Measurements from ENCODE around the gene EEF1AKMT1.

Gene EEF1AKMT1

GRCh38 chr13:20740021-20740420 is 33.7 kb downstream of the EEF1AKMT1 start:
- Histone ChIP-seq H3K27me3 (ENCODE audit: control insufficient read depth, insufficient read depth, low read length) (no peaks in the 10 kb centered on the region), H3K27ac (ENCODE audit: low read depth, low read length) (no peak overlapping the region), H3K4me3 (ENCODE audit: low read depth, low read length) (no peak overlapping the region), H3K9me3 (ENCODE audit: control insufficient read depth, insufficient read depth, low read length) (no peaks in the 10 kb centered on the region), H3K36me3 (ENCODE audit: control insufficient read depth, insufficient read depth, low read length) (no peaks in the 10 kb centered on the region), H3K9ac (ENCODE audit: low read depth, low read length) (no peak overlapping the region), H3K4me1 (ENCODE audit: control insufficient read depth, insufficient read depth, low read length) (no peaks in the 10 kb centered on the region)

GRCh38 chr13:20738616-20739015 is 35.1 kb downstream of the EEF1AKMT1 start:
- H3K9ac ChIP-seq (ENCODE audit: low read depth, low read length) = no peak overlapping the region
- H3K4me3 ChIP-seq (ENCODE audit: low read depth, low read length) = no peak overlapping the region
- H3K27ac ChIP-seq (ENCODE audit: low read depth, low read length) = no peak overlapping the region
- H3K4me1 ChIP-seq (ENCODE audit: control insufficient read depth, insufficient read depth, low read length) = no peaks in the 10 kb centered on the region
- no peaks in the 10 kb centered on the region for H3K36me3 ChIP-seq (ENCODE audit: control insufficient read depth, insufficient read depth, low read length)
- no peaks in the 10 kb centered on the region for H3K27me3 ChIP-seq (ENCODE audit: control insufficient read depth, insufficient read depth, low read length)
- no peaks in the 10 kb centered on the region for H3K9me3 ChIP-seq (ENCODE audit: control insufficient read depth, insufficient read depth, low read length)

DNA sequence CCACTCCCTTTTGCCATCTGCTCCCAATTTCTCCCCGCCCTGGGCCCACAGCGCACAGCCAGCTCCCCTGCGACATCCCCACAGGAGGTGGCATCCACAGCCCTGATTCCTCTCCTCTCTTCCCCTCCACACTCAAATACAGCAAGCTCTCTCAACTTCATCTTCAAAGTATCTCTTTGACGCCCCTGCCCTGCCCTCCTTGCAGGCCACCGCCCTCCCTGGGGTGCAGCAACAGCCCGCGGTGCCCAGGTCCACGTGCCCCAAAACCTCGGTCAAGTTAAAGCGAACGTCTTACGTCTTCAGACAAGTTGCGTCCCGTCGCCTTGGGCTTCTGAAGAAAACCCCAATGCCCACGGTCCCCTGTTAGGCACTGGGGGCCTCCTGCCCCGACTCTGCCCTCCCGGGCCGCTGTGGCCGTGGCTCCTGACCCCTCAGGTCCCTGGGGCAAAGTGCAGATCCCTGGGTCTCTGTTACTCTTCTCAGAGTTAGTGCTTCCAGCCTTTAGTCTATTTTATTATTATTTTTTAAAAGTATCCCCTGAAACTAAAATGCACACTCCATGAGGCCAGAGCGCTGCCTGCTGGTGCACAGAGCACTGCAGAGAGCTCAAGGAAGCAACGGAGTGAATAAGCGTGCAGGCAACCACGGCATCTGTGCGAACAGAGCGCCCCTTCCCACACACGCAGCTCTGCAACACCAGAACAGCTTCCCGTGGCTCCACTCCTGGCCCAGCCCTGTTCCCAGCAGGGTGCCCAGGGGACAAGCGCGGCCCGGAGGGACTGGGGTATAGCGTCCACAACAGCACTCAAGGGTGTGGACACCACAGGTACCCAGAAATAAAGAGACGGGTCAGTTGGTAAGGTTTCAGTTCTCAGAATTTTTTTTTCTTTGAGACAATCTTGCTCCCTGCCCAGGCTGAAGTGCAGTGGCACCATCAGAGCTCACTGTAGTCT is 43.9 kb downstream of the EEF1AKMT1 start:
- Histone ChIP-seq H3K4me1 (ENCODE audit: control insufficient read depth, insufficient read depth, low read length) (no peaks in the 10 kb centered on the region), H3K9ac (ENCODE audit: low read depth, low read length) (no peak overlapping the region), H3K27me3 (ENCODE audit: control insufficient read depth, insufficient read depth, low read length) (no peaks in the 10 kb centered on the region), H3K9me3 (ENCODE audit: control insufficient read depth, insufficient read depth, low read length) (no peaks in the 10 kb centered on the region), H3K36me3 (ENCODE audit: control insufficient read depth, insufficient read depth, low read length) (no peaks in the 10 kb centered on the region), H3K27ac (ENCODE audit: low read depth, low read length) (no peak overlapping the region), H3K4me3 (ENCODE audit: low read depth, low read length) (no peak overlapping the region)

DNA sequence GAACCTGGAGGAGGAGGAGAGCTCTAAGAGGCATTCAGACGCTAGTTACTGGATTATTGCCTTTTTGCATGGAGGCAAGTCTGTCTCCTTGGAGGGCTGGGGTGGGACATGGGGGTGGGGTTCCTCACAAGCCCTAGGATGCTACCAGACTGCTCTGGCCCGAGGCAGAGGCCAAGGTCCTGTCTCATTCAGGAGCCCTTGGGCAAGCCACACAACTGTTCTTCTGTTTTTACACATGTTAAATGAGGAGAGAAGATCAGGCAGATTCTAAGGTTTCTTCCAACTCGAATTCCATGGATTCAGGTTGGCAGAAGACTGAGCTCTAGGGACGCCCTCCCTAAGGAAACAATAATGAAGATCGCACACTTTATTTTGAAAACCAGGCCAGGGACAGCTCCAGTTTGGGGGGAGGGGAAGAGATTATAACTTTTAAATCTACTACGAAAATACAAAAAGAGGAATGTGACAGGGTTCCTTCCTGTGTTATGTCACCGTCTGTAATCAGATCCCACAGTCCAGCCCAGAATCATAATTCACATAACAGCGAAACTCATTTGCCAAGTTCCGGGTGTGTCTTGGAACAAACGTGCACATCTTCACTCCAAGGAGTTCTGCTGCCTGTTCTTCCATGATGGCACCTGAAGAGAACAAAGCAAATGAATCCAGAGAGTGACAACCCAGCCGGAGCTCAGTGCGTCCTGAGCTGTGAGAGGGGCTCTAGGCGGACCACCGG is 45.0 kb downstream of the EEF1AKMT1 start:
- Histone ChIP-seq H3K27ac (ENCODE audit: low read depth, low read length) (no peak overlapping the region), H3K9me3 (ENCODE audit: control insufficient read depth, insufficient read depth, low read length) (no peaks in the 10 kb centered on the region), H3K4me3 (ENCODE audit: low read depth, low read length) (no peak overlapping the region), H3K9ac (ENCODE audit: low read depth, low read length) (no peak overlapping the region), H3K36me3 (ENCODE audit: control insufficient read depth, insufficient read depth, low read length) (no peaks in the 10 kb centered on the region), H3K4me1 (ENCODE audit: control insufficient read depth, insufficient read depth, low read length) (no peaks in the 10 kb centered on the region), H3K27me3 (ENCODE audit: control insufficient read depth, insufficient read depth, low read length) (no peaks in the 10 kb centered on the region)

DNA sequence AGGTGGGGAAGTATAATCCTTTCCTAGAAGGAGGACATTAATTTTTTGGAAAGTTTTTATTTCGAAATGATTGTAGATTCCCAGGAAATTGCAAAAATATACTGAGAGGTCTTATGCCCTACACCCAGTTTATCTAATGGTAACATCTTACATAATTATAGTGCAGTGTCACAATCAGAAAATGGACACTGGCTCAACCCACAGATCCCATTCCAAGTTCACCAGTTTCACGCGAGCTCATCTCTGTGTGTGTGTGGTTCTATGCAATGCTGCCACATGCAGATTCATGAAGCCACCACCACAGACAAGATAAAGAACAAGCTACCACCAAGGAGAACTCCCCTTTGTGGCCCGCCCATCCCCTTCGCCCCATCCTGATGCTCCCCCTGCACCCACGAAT is 45.9 kb downstream of the EEF1AKMT1 start:
- no peak overlapping the region for H3K9ac ChIP-seq (ENCODE audit: low read depth, low read length)
- no peak overlapping the region for H3K4me3 ChIP-seq (ENCODE audit: low read depth, low read length)
- no peaks in the 10 kb centered on the region for H3K36me3 ChIP-seq (ENCODE audit: control insufficient read depth, insufficient read depth, low read length)
- peaks cover 5% of the 10 kb centered on the region for H3K27me3 ChIP-seq (ENCODE audit: control insufficient read depth, insufficient read depth, low read length)
- H3K27ac ChIP-seq (ENCODE audit: low read depth, low read length) = no peak overlapping the region
- no peaks in the 10 kb centered on the region for H3K4me1 ChIP-seq (ENCODE audit: control insufficient read depth, insufficient read depth, low read length)
- no peaks in the 10 kb centered on the region for H3K9me3 ChIP-seq (ENCODE audit: control insufficient read depth, insufficient read depth, low read length)

- H3K36me3 ChIP-seq (ENCODE audit: control insufficient read depth, insufficient read depth, low read length) = no peaks in the 10 kb centered on the region
- peaks cover 31% of the 10 kb centered on the region for H3K27me3 ChIP-seq (ENCODE audit: control insufficient read depth, insufficient read depth, low read length)
- peak overlapping the region; percentile 31; the same call in 1 of the 2 replicates for H3K9ac ChIP-seq (ENCODE audit: low read depth, low read length)
- H3K9me3 ChIP-seq (ENCODE audit: control insufficient read depth, insufficient read depth, low read length) = no peaks in the 10 kb centered on the region
- H3K4me3 ChIP-seq (ENCODE audit: low read depth, low read length) = peak overlapping the region; percentile 62
- no peak overlapping the region for H3K27ac ChIP-seq (ENCODE audit: low read depth, low read length)
- peaks cover 5% of the 10 kb centered on the region; the same call in 1 of the 2 replicates for H3K4me1 ChIP-seq (ENCODE audit: control insufficient read depth, insufficient read depth, low read length)
These were observed 52.1 kb downstream of the EEF1AKMT1 start for GRCh38 chr13:20721454-20722357.

GRCh38 chr13:20721058-20721453 is 52.7 kb downstream of the EEF1AKMT1 start:
- Histone ChIP-seq H3K27ac (ENCODE audit: low read depth, low read length) (no peak overlapping the region), H3K9ac (ENCODE audit: low read depth, low read length) (no peak overlapping the region), H3K4me1 (ENCODE audit: control insufficient read depth, insufficient read depth, low read length) (peaks cover 5% of the 10 kb centered on the region; the same call in 1 of the 2 replicates), H3K27me3 (ENCODE audit: control insufficient read depth, insufficient read depth, low read length) (peaks cover 31% of the 10 kb centered on the region), H3K36me3 (ENCODE audit: control insufficient read depth, insufficient read depth, low read length) (no peaks in the 10 kb centered on the region), H3K9me3 (ENCODE audit: control insufficient read depth, insufficient read depth, low read length) (no peaks in the 10 kb centered on the region), H3K4me3 (ENCODE audit: low read depth, low read length) (peak overlapping the region; percentile 62; the same call in 1 of the 2 replicates)

DNA sequence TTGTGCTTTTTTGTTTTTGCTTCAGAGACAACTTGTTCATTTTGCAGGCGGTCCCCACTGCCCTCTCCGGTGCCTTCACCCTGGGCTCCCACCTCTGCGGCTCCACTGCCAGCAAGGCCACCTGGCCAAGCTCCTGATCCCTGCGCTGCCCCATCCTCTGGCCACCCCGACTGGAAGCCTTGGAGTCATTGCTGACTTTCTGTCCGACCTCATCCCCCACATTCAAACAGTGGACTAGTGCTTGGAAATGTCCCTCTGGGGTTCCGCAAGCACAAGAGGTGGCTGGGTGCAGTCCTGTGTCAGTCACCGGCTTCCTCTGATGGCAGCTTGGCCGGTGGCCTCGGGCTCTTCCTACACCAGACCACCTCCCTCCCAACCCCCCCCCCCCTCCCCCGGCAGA is 53.3 kb downstream of the EEF1AKMT1 start:
- Histone ChIP-seq H3K36me3 (ENCODE audit: control insufficient read depth, insufficient read depth, low read length) (no peaks in the 10 kb centered on the region), H3K9me3 (ENCODE audit: control insufficient read depth, insufficient read depth, low read length) (no peaks in the 10 kb centered on the region), H3K4me3 (ENCODE audit: low read depth, low read length) (no peak overlapping the region), H3K9ac (ENCODE audit: low read depth, low read length) (no peak overlapping the region), H3K27ac (ENCODE audit: low read depth, low read length) (no peak overlapping the region), H3K27me3 (ENCODE audit: control insufficient read depth, insufficient read depth, low read length) (peaks cover 31% of the 10 kb centered on the region), H3K4me1 (ENCODE audit: control insufficient read depth, insufficient read depth, low read length) (peaks cover 5% of the 10 kb centered on the region; the same call in 1 of the 2 replicates)

GRCh38 chr13:20719783-20720182 is 54.0 kb downstream of the EEF1AKMT1 start:
- no peaks in the 10 kb centered on the region for H3K36me3 ChIP-seq (ENCODE audit: control insufficient read depth, insufficient read depth, low read length)
- no peak overlapping the region for H3K4me3 ChIP-seq (ENCODE audit: low read depth, low read length)
- no peak overlapping the region for H3K9ac ChIP-seq (ENCODE audit: low read depth, low read length)
- peaks cover 5% of the 10 kb centered on the region; the same call in 1 of the 2 replicates for H3K4me1 ChIP-seq (ENCODE audit: control insufficient read depth, insufficient read depth, low read length)
- peaks cover 31% of the 10 kb centered on the region for H3K27me3 ChIP-seq (ENCODE audit: control insufficient read depth, insufficient read depth, low read length)
- H3K27ac ChIP-seq (ENCODE audit: low read depth, low read length) = no peak overlapping the region
- no peaks in the 10 kb centered on the region for H3K9me3 ChIP-seq (ENCODE audit: control insufficient read depth, insufficient read depth, low read length)

DNA sequence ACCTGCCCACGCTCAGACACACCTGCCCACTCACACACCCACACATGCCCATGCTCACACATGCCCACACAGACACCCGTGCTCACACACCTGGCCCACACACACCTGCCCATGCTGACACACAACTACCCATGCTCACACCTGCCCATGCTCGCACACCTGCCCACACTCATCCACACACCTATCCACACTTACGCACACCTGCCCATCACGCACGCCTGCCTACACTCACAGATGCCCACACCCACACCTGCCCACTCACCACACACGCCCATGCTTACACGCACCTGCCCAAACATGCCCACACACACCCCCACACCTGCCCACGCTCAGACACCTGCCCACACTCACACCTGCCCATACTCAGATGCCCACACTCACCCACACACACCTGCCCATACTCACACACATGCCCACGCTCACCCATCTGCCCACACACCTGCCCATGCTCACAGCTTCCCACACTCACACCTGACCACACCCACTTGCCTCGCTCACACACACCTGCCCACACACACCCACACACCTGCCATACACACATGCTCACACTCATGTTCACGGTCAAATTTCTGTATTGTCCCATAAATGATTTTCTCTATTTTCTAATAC is 54.7 kb downstream of the EEF1AKMT1 start:
- no peak overlapping the region for H3K9ac ChIP-seq (ENCODE audit: low read depth, low read length)
- H3K4me3 ChIP-seq (ENCODE audit: low read depth, low read length) = no peak overlapping the region
- H3K27me3 ChIP-seq (ENCODE audit: control insufficient read depth, insufficient read depth, low read length) = peaks cover 31% of the 10 kb centered on the region
- peaks cover 5% of the 10 kb centered on the region; the same call in 1 of the 2 replicates for H3K4me1 ChIP-seq (ENCODE audit: control insufficient read depth, insufficient read depth, low read length)
- no peaks in the 10 kb centered on the region for H3K9me3 ChIP-seq (ENCODE audit: control insufficient read depth, insufficient read depth, low read length)
- H3K36me3 ChIP-seq (ENCODE audit: control insufficient read depth, insufficient read depth, low read length) = no peaks in the 10 kb centered on the region
- no peak overlapping the region for H3K27ac ChIP-seq (ENCODE audit: low read depth, low read length)

Measured in HUES48 (cell line).